Activated CD4-positive, alpha-beta T cell treated with anti-CD3 and anti-CD28 coated beads, Interleukin-2, Interleukin-6, amounts not matched to agents 100 ng/mL and 50 ng/mL, durations not matched to agents 16 hours and 8 hours (primary cell): ENCODE data around the gene TTC21B.
"Not testable (repeated sequence)": the region's sequence is repeated elsewhere in the genome, so short reads cannot be mapped to it uniquely, and the experiment has no call there.

Experiments
- DNase-seq: peaks from one replicate; pipeline ENCODE4 v3.0.0-alpha.2; 2020

The TTC21B gene

DNA sequence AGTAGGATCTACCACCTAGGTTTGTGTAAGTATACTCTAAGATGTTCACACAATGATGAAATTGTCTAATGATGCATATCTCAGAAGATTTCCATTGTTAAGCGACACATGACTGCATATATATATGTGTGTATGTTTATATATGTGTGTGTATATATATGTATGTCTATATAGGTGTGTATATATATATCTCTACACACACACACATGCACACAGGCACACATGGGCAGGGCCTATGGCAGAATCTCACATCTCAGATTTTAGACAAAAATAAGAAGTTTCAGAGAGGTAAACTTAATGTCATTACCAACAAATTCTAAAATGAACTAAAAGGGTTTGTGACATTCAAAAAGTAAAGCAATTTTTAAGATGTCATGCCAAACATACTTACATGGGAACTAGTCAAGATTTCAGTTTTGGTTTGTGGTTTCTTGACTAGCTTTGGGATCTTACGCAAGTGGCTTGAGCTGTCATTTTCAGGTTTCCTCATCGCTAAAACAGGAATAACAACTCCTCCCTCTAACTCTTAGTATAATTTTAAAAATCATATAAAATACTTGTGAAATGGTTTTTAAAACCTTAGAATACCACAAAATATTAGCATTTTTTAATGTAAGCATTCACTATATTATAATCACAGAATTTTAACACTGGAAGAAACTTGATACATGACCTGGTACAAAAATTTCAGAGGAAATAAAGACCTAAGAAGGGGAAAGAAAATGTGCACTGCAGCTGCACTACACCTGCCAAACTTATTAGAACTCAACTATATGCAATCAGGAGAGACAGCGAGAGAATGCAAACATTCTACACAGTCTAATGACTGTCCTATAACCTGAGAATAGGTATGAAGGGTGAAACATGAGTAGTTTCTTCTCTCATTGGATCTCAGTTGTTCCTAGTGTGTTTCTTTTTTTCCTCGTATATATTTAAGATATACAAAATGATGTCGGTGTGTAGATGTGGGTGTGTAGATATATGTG, 75.7 kb downstream of the TTC21B start:
- peak; percentile 73 for DNase-seq

DNA sequence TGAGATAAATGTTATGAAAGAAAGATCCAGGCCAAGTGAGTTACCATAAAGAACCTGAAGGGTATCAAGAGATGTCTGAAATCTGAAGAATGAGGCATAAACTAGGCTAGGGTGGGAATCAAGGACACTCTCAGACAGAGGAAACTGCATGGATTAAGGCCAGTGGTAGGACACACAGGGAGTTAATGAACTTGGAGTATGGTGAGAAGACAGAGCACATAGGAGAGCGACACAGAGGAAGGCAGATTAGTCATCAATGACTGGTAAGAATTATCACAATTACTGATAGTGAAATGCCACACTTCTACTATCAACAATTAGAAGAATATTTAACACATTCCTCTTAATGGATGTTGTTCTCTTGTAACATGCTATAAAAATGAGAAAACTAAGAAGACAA, 76.9 kb downstream of the TTC21B start:
- peak; percentile 35 for DNase-seq

- peak; percentile 27 for DNase-seq
These were observed 77.3 kb downstream of the TTC21B start for GRCh38 chr2:165876269-165876668.

GRCh38 chr2:165874445-165875039, 79.0 kb downstream of the TTC21B start:
- DNase-seq = peak; percentile 67

GRCh38 chr2:165872101-165872791, 81.3 kb downstream of the TTC21B start:
- DNase-seq = no peak

DNA sequence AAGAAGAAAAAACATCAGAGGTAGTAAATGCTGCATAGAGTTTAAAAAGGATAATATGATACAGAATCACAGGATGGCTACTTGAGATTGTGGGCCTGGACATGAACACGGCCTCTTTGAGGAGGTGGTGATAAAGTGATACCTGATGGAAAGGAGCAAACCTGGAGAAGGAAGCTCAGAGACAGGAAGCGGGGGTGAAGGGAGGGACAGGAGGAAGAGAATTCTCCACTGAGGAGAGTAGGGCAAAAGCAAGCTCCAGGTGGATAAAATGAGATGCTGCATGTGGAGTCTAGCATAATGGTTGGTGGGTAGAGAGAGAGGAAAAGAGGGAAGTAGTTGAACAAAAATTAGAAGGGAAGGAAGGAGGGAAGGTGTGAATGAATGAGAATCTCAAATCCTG, 82.6 kb downstream of the TTC21B start:
- no peak for DNase-seq

DNA sequence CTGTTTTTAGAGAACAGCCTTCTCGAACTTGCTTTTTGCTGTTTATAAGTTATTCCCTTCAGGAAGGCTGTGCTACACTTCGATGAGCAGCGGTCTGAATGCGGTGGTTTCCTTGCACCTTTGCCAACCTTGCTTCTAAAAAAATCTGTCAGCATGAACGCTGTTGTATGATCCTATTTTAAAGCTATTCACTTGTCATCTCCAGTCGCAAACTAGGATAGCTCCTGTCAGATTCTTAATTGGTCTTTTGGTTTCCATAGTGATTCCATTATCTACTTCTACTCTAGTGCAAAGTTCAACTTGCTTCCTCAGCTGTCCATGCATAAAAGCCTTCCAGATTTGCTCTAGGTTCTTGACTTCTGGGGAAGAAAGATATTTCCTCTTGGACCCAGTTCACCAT, 83.2 kb downstream of the TTC21B start:
- no peak for DNase-seq

- DNase-seq = no peak
These were observed 85.4 kb downstream of the TTC21B start for GRCh38 chr2:165868211-165868610.

- no peak for DNase-seq
These were observed 89.3 kb downstream of the TTC21B start for GRCh38 chr2:165864296-165864695.

DNA sequence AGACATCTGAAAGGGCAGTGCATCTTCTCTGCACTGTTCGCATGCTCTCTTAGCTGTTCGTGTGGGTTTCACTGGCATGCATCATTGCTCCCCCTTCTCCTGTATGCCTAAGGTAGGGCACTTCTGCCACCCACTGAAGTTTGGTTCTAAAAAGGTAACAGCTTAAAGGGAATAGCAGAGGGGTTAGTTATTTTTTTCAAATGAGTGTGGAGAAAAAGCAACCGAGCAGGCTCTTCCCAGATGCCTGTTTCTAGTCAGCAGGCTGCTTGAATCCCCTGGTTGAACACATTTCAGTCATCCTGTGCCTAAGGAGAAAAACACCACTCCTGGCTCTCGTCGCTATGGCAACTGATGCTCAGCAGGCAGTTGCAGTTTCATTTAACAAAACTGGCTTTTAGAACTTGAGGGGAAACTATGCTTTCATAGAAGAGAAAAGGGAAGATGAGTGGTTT, 89.7 kb downstream of the TTC21B start:
- DNase-seq = peak; percentile 2

GRCh38 chr2:165861083-165861482, 92.5 kb downstream of the TTC21B start:
- not testable (repeated sequence) for DNase-seq

GRCh38 chr2:165859723-165860122, 93.9 kb downstream of the TTC21B start:
- not testable (repeated sequence) for DNase-seq

- DNase-seq = no peak
These were observed 95.7 kb downstream of the TTC21B start for GRCh38 chr2:165857876-165858275.

DNA sequence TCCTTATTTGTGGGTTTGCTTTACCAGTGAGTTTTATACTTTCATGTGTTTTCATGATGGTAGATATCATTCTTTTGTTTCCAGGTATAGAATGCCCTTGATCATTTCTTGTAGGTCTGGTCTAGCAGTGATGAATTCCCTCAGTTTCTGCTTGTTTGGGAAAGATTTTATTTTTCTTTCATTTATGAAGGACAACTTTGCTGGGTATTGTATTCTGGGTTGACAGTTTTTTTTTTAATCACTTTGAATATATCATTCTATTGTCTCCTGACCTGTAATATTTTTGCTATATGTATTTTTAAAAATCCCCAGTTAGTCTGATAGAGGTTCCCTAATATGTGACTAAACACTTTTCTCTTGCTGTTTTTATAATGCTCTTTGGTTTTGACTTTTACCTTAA, 101.2 kb downstream of the TTC21B start:
- DNase-seq = no peak

GRCh38 chr2:165847001-165847400, 106.6 kb downstream of the TTC21B start:
- no peak for DNase-seq

- no peak for DNase-seq
These were observed 107.5 kb downstream of the TTC21B start for GRCh38 chr2:165846056-165846455.

- DNase-seq = no peak
These were observed 109.4 kb downstream of the TTC21B start for GRCh38 chr2:165844216-165844615.

GRCh38 chr2:165843351-165843750, 110.2 kb downstream of the TTC21B start:
- no peak for DNase-seq

- DNase-seq = no peak
These were observed 113.1 kb downstream of the TTC21B start for GRCh38 chr2:165840333-165840958.

GRCh38 chr2:165839610-165840009, 114.0 kb downstream of the TTC21B start:
- no peak for DNase-seq

DNA sequence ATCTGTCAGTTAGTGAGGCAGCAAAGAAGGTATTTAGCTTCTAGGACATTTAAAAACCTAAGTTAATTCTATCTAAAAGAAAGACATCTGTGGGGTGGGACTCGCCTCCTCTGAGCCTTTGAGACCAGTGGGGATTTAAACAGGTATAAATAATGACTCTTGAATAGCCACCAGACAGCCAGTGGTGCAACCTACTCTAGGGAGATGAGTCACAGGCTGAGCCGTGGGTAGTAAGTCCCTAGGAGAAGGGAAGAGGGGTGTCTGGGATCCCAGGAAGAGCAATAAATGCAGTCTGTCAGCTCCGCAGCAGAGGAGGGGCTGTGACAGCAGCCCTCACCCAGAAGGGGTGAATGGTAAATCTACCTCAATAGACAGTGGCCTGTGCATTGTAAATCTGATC, 116.5 kb downstream of the TTC21B start:
- DNase-seq = no peak

- no peak for DNase-seq
These were observed 118.2 kb downstream of the TTC21B start for GRCh38 chr2:165835363-165835762.

- no peak for DNase-seq
These were observed 120.4 kb downstream of the TTC21B start for GRCh38 chr2:165833156-165833555.
